Measurements from ENCODE around the gene PHGDH. TPM values are rescaled to one million over a fixed set of nuclear protein-coding genes. Genes with fewer than 3 reads are reported as not detected.
A peak's percentile ranks its signal among the peaks of the same experiment; 100 is the strongest.
"Not testable (repeated sequence)": the region's sequence is repeated elsewhere in the genome, so short reads cannot be mapped to it uniquely, and the experiment has no call there.

Gene PHGDH
- total and polyA plus RNA-seq, 5 donors = 11.9 to 43.1 (median 20.3) TPM

DNA sequence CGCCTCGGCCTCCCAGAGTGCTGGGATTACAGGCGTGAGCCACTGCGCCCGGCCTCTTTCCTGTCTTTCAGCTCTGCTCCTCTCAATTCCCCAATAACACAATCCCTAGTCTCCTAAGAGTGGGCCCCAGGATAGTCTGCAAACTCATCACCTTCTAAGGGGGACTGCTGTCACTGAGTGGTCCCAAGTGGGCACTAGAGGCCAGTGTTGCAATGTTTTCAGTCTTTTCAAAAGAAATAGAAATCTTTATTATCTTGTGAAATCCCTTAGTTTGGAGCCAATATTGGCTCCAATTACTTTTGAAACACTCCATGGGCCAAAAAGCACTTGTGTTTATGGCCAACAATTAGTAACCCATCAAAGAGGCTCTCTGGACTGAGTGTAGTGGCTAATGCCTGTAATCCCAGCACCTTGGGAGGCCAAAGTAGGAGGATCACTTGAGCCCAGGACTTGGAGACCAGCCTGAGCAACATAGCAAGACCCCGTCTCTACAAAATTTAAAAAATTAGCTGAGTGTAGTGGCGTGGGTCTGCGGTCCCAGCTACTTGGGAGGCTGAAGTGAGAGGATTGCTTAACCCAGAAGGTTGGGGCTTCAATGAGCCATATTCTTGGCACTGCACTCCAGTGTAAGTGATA lies 35.0 kb upstream of the PHGDH start:
- ATAC-seq = peak; percentile 79 to 82
- Histone ChIP-seq H3K27ac (ENCODE audit: low read length) (peak overlapping the region; percentile 42), H3K4me1 (ENCODE audit: control insufficient read depth, insufficient read depth, low read length) (no peaks in the 10 kb centered on the region), H3K27me3 (ENCODE audit: control insufficient read depth, insufficient read depth) (no peaks in the 10 kb centered on the region), H3K9me3 (ENCODE audit: control insufficient read depth, low read length) (no peaks in the 10 kb centered on the region), H3K4me3 (ENCODE audit: low read length) (no peak overlapping the region)
- peak; percentile 49 to 74 (median 55) for DNase-seq
- WGBS = 76% methylated on average over 8 of the region's 8 CpGs
- intact Hi-C loops (cut with DNase I) = no loop called here

DNA sequence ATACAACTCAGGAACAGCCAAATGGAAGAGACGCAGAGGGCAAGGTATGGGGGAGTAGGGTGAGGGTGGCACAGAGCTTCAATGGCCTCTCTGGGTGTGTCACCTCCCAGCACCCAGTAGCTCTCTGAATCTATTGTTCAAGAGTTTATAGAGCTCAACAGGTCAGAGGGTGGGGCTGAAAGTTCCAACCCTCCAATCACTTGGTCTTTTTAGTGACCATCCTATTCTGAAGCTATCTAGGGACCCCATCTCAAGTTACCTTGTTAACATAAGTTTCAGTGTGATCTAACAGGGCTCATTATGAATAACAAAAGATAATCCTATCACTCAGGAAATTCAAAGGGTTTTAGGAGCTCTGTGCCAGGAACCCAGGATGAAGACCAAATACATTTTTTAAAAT lies 32.5 kb upstream of the PHGDH start:
- no peaks in the 10 kb centered on the region for H3K27me3 ChIP-seq (ENCODE audit: control insufficient read depth, insufficient read depth)
- H3K9me3 ChIP-seq (ENCODE audit: control insufficient read depth, low read length) = no peaks in the 10 kb centered on the region
- H3K4me3 ChIP-seq (ENCODE audit: low read length) = no peak overlapping the region
- no peak overlapping the region for H3K27ac ChIP-seq (ENCODE audit: low read length)
- ATAC-seq (no peak), DNase-seq (no peak)
- WGBS = 96% methylated on average over 1 of the region's 1 CpG
- no peaks in the 10 kb centered on the region for H3K4me1 ChIP-seq (ENCODE audit: control insufficient read depth, insufficient read depth, low read length)
- intact Hi-C loops (cut with DNase I) = no loop called here

DNA sequence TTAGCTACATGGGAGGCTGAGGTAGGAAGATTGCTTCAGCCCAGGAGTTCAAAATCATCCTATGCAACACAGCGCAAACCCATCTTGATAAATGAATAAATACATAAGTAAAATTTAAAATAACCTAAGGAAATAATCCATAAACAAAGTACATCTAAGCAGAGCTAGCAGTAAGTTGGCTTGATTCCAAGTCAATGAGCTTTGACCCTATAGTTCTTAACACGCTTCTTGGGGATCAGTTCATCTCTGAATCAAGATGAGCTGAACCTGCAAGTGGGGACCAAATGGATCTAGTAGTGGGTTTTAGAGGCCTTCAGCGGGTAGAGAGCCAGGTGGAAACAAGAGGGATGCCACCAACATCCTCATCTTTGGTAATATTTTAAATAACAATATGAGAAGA lies 31.5 kb upstream of the PHGDH start:
- Histone ChIP-seq H3K9me3 (ENCODE audit: control insufficient read depth, low read length) (no peaks in the 10 kb centered on the region), H3K4me3 (ENCODE audit: low read length) (no peak overlapping the region), H3K4me1 (ENCODE audit: control insufficient read depth, insufficient read depth, low read length) (no peaks in the 10 kb centered on the region), H3K27me3 (ENCODE audit: control insufficient read depth, insufficient read depth) (no peaks in the 10 kb centered on the region), H3K27ac (ENCODE audit: low read length) (no peak overlapping the region)
- WGBS = 94% methylated on average over 3 of the region's 3 CpGs
- intact Hi-C loops (cut with DNase I) = no loop called here
- ATAC-seq (no peak), DNase-seq (no peak)

DNA sequence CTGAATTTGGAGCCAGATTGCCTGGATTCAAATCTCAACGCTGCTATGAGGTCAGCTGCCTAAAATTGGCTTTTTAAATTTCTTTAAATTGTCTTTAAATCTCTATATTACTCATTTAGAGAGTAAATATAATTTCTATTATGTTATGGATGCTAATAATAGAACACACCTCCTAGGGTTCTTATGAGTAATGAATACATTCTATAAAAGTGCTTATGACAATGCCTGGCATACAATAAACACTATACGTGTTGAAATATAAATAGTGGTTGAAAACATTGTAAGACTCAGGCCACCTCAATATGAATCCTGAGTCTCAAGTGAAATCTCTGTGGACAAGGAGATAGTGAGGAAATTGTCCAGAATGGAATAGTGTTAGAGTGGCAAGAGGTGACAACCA lies 31.0 kb upstream of the PHGDH start:
- Histone ChIP-seq H3K4me3 (ENCODE audit: low read length) (no peak overlapping the region), H3K4me1 (ENCODE audit: control insufficient read depth, insufficient read depth, low read length) (no peaks in the 10 kb centered on the region), H3K27me3 (ENCODE audit: control insufficient read depth, insufficient read depth) (no peaks in the 10 kb centered on the region), H3K27ac (ENCODE audit: low read length) (no peak overlapping the region), H3K9me3 (ENCODE audit: control insufficient read depth, low read length) (no peaks in the 10 kb centered on the region)
- ATAC-seq (no peak), DNase-seq (no peak)
- WGBS = 76% methylated on average over 2 of the region's 2 CpGs
- intact Hi-C loops (cut with DNase I) = no loop called here

DNA sequence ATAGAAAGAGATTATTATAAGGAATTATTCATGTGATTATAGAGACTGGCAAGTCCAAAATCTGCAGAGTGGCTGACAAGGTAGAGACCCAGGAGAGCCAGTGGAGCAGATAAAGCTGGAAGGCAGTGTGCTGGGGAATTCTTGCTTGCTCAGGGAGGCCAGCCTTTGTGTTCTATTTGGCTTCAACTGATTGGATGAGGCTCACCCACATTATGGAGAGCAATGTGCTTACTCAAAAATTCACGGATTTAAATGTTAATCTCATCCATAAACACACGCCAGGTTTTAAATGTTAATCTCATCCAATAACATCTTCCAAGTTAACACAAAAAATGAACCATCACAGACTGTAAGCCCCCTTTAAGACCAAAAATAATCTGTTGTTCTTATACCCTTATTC lies 30.2 kb upstream of the PHGDH start:
- DNase-seq = no peak
- Histone ChIP-seq H3K27me3 (ENCODE audit: control insufficient read depth, insufficient read depth) (no peaks in the 10 kb centered on the region), H3K9me3 (ENCODE audit: control insufficient read depth, low read length) (no peaks in the 10 kb centered on the region), H3K4me1 (ENCODE audit: control insufficient read depth, insufficient read depth, low read length) (no peaks in the 10 kb centered on the region), H3K4me3 (ENCODE audit: low read length) (no peak overlapping the region), H3K27ac (ENCODE audit: low read length) (no peak overlapping the region)
- intact Hi-C loops (cut with DNase I) = no loop called here
- ATAC-seq = no peak
- 86% methylated on average over 2 of the region's 2 CpGs for WGBS

DNA sequence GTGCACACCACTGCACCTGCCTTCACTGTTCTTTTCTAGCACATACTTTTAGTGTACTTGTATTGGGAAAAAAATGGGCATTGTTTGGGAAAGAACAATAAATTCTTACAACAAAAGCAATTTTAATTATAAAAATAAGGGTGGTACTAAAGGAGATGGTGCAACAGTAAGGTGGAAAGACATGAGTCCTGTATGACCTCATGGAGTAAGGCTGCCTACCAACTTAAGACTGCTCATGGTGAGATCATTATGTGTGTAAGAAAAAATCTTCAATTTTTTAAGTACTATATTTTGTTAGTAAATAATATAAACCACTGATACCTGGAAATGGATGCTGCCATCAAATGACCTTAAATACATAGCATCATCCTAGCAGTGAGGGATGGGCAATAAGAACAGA lies 29.6 kb upstream of the PHGDH start:
- ATAC-seq = no peak
- H3K9me3 ChIP-seq (ENCODE audit: control insufficient read depth, low read length) = no peaks in the 10 kb centered on the region
- no peak for DNase-seq
- H3K27me3 ChIP-seq (ENCODE audit: control insufficient read depth, insufficient read depth) = no peaks in the 10 kb centered on the region
- no peak overlapping the region for H3K4me3 ChIP-seq (ENCODE audit: low read length)
- no peak overlapping the region for H3K27ac ChIP-seq (ENCODE audit: low read length)
- intact Hi-C loops (cut with DNase I) = no loop called here
- H3K4me1 ChIP-seq (ENCODE audit: control insufficient read depth, insufficient read depth, low read length) = no peaks in the 10 kb centered on the region

DNA sequence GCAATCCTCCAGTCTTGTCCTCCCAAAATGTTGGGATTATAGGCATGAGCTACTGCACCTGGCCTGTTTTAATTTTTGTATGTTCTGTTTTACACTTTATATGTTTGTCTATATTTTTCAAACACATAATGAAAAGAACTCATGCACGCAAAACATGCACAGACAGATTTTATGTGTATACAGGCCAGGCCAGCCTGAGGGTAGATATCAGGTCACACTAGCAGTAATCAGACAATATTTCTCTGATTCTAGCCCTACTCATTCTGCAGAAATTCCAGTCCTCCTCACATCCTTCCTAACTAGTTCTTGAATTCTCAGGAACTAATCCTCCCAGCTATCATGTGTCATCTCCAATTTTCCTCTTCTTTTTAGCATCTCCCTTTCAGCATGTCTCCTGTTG lies 27.8 kb upstream of the PHGDH start:
- Histone ChIP-seq H3K27ac (ENCODE audit: low read length) (no peak overlapping the region), H3K4me3 (ENCODE audit: low read length) (no peak overlapping the region), H3K27me3 (ENCODE audit: control insufficient read depth, insufficient read depth) (no peaks in the 10 kb centered on the region), H3K9me3 (ENCODE audit: control insufficient read depth, low read length) (no peaks in the 10 kb centered on the region), H3K4me1 (ENCODE audit: control insufficient read depth, insufficient read depth, low read length) (no peaks in the 10 kb centered on the region)
- ATAC-seq (no peak), DNase-seq (no peak)
- intact Hi-C loops (cut with DNase I) = no loop called here
- WGBS = 90% methylated on average over 1 of the region's 1 CpG

DNA sequence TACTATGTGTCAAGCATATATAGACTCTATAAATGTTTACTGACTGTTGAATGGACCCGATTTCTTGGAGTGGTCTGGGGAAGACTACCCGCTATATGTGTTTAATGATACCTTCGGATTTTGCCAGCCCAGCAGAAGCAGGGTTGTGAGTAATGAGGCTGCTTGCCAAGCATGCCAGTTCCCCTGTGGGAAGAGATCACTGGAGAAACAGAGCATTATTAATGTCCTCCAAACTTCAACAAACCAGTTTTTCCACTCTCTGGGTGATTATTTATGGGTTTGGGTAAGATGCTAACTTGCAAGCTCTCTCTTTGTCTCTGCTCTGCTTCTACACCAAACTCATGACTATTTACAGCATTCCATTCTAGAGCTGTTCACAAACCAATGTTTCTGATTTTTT lies 25.1 kb upstream of the PHGDH start:
- intact Hi-C loops (cut with DNase I) = no loop called here
- no peaks in the 10 kb centered on the region for H3K4me1 ChIP-seq (ENCODE audit: control insufficient read depth, insufficient read depth, low read length)
- H3K4me3 ChIP-seq (ENCODE audit: low read length) = no peak overlapping the region
- no peaks in the 10 kb centered on the region for H3K27me3 ChIP-seq (ENCODE audit: control insufficient read depth, insufficient read depth)
- no peak overlapping the region for H3K27ac ChIP-seq (ENCODE audit: low read length)
- ATAC-seq = no peak
- H3K9me3 ChIP-seq (ENCODE audit: control insufficient read depth, low read length) = no peaks in the 10 kb centered on the region
- no peak for DNase-seq
- WGBS = 90% methylated on average over 3 of the region's 3 CpGs

DNA sequence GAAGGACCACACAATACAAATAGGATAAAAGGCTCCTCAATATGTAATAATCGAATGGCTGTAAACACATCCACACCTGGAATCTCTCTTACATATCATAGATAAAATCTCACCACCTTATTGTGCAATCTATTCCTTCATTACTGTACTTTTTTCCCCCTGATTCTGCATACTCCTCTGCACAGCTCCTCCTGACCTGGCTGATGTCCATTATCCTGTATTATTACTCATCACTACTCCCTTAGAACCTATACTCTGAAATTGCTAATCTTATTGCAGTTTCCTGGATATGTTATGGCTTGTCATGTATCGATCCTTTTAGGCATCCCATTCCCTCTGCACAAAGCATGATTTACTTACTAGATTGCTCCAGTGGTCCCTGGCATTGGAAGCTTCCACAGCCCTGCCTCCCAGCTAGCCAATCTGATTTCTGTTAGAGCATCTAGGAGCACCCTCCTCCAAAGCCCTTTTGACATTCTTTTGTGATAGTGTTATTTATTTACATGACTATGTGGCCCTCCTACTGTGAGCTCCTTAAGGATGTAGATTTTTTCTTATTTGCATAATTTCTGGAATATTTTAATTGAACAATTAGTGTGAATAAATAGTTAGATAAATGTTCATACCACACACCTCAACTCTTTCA lies 24.2 kb upstream of the PHGDH start:
- H3K4me3 ChIP-seq (ENCODE audit: low read length) = no peak overlapping the region
- no peaks in the 10 kb centered on the region for H3K27me3 ChIP-seq (ENCODE audit: control insufficient read depth, insufficient read depth)
- intact Hi-C loops (cut with DNase I) = no loop called here
- DNase-seq (no peak), ATAC-seq (no peak)
- no peaks in the 10 kb centered on the region for H3K9me3 ChIP-seq (ENCODE audit: control insufficient read depth, low read length)
- 71% methylated on average over 2 of the region's 2 CpGs for WGBS
- H3K4me1 ChIP-seq (ENCODE audit: control insufficient read depth, insufficient read depth, low read length) = no peaks in the 10 kb centered on the region
- no peak overlapping the region for H3K27ac ChIP-seq (ENCODE audit: low read length)

DNA sequence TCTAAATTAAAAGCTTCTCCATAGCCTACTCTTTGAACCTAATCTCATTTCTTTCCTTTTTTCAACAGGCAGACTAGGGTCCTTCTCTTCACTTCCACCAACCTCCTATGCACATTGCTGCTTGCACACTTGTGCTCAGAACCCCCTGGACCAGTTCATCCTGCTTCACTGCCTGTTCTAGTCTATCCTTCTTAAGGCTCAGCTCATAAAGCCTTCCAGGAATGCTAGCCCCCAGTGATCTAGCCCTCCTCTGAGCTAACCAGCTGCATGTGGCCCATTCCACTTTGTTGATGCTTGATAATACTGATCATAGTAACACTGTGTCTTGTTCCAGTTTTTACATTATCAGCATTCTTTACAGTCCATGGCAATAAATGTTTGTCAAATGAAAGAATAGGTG lies 22.9 kb upstream of the PHGDH start:
- no peaks in the 10 kb centered on the region for H3K27me3 ChIP-seq (ENCODE audit: control insufficient read depth, insufficient read depth)
- DNase-seq (no peak), ATAC-seq (no peak)
- no peaks in the 10 kb centered on the region for H3K4me1 ChIP-seq (ENCODE audit: control insufficient read depth, insufficient read depth, low read length)
- no peaks in the 10 kb centered on the region for H3K9me3 ChIP-seq (ENCODE audit: control insufficient read depth, low read length)
- H3K27ac ChIP-seq (ENCODE audit: low read length) = no peak overlapping the region
- H3K4me3 ChIP-seq (ENCODE audit: low read length) = no peak overlapping the region
- intact Hi-C loops (cut with DNase I) = no loop called here

DNA sequence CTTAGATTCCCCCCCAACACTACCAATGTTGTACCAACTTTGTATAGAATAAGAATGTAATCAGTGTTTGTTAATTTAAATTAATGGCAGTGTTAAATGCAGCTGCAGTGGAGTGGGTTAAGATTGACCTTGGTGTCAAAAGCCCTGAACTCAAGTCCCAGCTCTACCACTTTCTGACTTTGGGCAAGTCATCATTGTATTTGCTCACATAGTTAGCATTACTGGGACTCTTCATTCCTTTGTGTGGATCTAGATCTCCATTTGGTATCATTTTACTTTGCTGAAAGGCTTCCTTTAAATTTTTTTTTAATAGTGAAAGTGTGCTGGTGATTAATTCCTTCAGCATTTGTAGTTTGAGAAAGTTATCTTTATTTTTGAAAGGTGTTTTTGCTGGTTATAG lies 22.2 kb upstream of the PHGDH start:
- no peaks in the 10 kb centered on the region for H3K4me1 ChIP-seq (ENCODE audit: control insufficient read depth, insufficient read depth, low read length)
- intact Hi-C loops (cut with DNase I) = no loop called here
- H3K4me3 ChIP-seq (ENCODE audit: low read length) = no peak overlapping the region
- no peak overlapping the region for H3K27ac ChIP-seq (ENCODE audit: low read length)
- no peaks in the 10 kb centered on the region for H3K9me3 ChIP-seq (ENCODE audit: control insufficient read depth, low read length)
- ATAC-seq = no peak
- H3K27me3 ChIP-seq (ENCODE audit: control insufficient read depth, insufficient read depth) = no peaks in the 10 kb centered on the region
- no peak for DNase-seq

DNA sequence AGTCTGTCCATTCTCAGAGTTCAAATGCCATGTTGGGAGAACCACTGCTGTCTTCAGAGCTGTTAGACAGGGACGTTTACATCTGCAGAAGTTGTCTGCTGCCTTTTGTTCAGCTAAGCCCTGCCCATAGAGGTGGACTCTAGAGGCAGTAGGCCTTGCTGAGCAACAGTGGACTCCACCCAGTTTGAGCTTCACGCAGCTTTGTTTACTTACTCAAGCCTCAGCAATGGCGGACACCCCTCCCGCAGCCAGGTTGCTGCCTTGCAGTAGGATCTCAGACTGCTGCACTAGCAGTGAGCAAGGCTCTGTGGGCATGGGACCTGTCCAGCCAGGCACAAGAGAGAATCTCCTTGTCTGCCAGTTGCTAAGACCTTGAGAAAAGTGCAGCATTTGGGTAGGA lies 14.9 kb upstream of the PHGDH start:
- H3K4me3 ChIP-seq (ENCODE audit: low read length); DNase-seq; intact Hi-C loops (cut with DNase I); H3K27ac ChIP-seq (ENCODE audit: low read length); H3K4me1 ChIP-seq (ENCODE audit: control insufficient read depth, insufficient read depth, low read length); ATAC-seq; H3K9me3 ChIP-seq (ENCODE audit: control insufficient read depth, low read length); H3K27me3 ChIP-seq (ENCODE audit: control insufficient read depth, insufficient read depth): not testable (repeated sequence)
- WGBS = 79% methylated on average over 4 of the region's 4 CpGs
